Measurements from ENCODE around the gene NOSTRIN.

The NOSTRIN gene

DNA sequence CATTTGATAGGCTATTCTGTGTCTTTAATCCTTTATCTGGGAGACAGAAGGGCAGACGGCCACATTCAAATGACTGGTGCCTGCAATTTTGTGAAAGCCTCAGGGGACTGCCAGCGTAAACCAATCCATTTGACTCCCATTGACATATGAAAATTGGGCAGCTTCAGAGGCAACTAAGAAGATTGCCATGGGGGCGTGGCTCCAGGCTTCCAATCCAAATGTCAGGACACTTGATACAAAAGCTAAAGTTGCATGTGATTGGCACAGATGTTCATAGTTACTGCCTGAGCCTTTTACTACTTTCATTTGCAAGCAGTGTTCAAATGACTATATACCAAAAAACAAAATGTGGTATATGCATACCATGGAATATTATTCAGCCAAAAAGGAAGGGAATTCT, 45.8 kb downstream of the NOSTRIN start:
- no peak overlapping the region for H3K27ac ChIP-seq
- TF ChIP-seq CTCF (conservative IDR thresholded peaks at IDR 0.05) = no peak
- TF ChIP-seq ZFX (IDR thresholded peaks at IDR 0.05) = no peak

DNA sequence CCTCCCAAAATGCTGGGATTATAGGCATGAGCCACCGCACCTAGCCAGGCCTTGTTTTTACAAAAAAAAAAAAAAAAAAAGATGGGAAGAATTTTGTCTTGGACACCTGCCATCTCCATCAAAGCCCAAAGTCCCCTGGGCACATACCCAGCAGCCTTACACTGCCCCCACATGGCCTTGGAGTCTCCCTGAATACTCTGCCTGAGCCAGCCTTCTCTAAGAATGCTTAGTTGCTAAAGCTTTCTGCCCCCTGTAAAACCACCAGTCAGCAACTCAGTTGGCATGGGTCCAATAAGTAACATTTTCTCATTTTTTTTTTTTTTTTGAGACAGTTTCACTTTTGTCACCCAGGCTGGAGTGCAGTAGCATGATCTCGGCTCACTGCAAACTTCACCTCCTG, 47.2 kb downstream of the NOSTRIN start:
- TF ChIP-seq ZFX (IDR thresholded peaks at IDR 0.05) = no peak
- peak; percentile 20; the same call in 1 of the 2 replicates for TF ChIP-seq CTCF (conservative IDR thresholded peaks at IDR 0.05)
- no peak overlapping the region for H3K27ac ChIP-seq

DNA sequence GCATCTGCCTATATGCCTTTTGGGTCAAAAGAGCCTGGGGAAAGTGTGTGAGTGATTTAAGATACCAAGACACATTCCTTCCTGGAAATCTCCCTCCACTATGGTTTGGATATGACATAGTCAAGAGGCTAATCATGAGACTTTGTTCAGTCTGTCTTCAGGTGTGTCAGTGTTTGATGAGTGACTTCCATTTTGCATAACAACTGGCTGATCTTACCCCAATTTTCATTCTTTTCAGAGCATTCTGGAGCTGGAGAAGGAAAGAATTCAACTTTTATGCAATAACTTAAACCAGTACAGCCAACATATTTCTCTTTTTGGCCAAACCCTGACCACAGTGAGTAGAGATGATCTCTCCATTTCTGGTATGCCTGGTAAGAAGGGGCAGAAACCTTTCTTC, 48.4 kb downstream of the NOSTRIN start:
- no peak for TF ChIP-seq CTCF (conservative IDR thresholded peaks at IDR 0.05)
- no peak overlapping the region for H3K27ac ChIP-seq

DNA sequence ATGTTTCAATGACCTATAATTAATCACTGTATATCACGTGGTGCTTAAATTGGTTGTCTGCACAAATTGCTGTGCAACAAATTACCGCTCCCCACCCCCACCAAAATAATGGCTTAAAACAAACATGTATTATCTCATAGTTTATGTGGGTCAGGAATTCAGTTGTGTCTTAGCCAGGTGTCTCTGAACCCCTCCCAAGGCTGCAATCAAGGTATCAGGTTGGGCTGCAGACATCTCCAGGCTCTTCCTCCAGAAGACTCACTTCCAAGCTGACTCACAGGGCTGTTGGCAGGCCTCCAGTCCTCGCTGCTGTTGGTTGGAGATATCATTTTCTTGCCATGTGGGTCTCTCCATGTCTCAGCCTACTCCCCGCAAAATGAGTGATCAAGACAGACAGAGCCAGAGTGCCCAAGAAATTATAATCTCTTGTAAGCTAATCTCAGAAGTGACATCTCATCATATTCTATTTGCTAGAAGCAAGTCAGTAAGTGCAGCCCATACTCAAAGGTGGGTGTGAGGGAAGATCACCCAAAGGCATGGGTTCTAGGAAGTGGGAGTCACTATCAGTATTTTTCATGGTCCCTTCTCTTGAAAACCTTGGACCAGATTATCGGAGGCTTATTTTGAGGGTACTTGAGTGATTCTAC, 49.4 kb downstream of the NOSTRIN start:
- H3K27ac ChIP-seq = no peak overlapping the region
- TF ChIP-seq CTCF (conservative IDR thresholded peaks at IDR 0.05) = no peak
- no peak for TF ChIP-seq ZFX (IDR thresholded peaks at IDR 0.05)

GRCh38 chr2:168852481-168852880, 50.0 kb downstream of the NOSTRIN start:
- TF ChIP-seq CTCF (conservative IDR thresholded peaks at IDR 0.05) = no peak
- TF ChIP-seq ZFX (IDR thresholded peaks at IDR 0.05) = no peak
- H3K27ac ChIP-seq = no peak overlapping the region

GRCh38 chr2:168853471-168853870, 51.0 kb downstream of the NOSTRIN start:
- TF ChIP-seq CTCF (conservative IDR thresholded peaks at IDR 0.05) (no peak), ZFX (IDR thresholded peaks at IDR 0.05) (no peak)
- no peak overlapping the region for H3K27ac ChIP-seq

DNA sequence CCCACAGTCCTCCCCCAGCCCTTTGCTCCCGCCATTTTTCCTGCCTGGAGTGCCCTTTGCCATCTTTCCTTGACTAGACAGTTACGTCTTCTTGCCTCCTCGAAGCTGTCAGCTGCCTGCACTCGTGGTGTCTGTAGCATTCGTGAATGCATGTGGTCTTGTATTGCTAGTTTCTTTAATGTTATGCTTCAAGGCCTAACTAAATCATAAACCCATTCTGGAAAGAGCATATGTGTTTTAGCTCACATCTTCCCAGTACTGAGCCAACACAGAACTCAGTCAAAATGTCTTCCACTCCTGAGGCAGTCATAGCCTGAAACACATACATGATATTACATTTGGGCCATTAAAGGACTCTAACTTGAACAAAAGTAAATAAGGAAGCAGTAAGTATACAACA, 52.2 kb downstream of the NOSTRIN start:
- H3K27ac ChIP-seq = no peak overlapping the region
- TF ChIP-seq CTCF (conservative IDR thresholded peaks at IDR 0.05) = no peak
- no peak for TF ChIP-seq ZFX (IDR thresholded peaks at IDR 0.05)

All from C4-2B (cell line).